GM21528 (cell line): ENCODE measurements around the gene MOSPD2.

ENCODE experiments used
- ATAC-seq: cut with Tn5 transposase; IDR thresholded peaks from one replicate; pipeline ENCODE4 v1.9.1; 2021; ENCODE audit warnings: mild to moderate bottlenecking, moderate library complexity; ENCODE audit not compliant: unreplicated experiment, low FRiP score

The MOSPD2 gene

DNA sequence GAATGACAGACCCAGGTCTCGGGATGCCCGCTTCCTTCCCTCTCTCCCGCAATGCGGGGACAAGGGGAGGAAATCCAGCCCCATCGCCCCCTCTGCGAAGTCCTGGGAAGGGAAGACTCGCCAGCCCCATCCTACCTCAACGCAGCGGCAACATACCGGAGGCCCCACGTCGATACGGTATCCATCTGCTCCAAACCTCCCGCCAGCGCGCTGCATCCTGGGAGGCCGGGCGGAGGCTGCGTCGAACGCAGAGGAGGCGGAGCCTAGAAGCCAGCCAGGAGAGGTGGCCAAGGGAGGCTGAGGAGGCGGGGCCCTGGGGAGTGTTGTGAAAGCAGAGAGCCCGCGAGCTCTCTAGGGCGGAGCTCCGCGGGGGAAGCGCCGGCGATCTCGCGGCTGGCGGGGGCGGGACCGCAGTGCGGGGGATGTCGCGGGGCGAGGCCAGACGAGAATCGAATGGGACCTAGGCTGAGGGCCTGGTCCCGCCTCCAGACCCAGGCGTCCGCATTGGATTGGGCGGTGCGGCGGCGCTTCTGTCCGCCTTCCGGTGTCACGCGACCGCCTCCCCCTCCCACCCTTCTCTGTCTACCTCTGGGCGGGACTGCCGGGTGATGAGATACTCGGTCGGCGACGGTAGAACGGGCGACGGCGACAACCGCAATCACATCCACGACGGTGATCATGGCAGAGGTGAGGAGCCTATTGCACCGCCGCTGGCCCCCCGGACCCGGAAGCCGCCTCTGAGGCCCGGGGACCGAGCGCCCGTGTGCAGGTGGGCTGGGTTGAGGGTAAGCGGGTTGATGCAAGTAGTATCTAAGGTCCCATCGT is at the start of gene MOSPD2, which contains the start of gene FANCB:
Gene MOSPD2 (plus strand): TSS at position 571 of the 825 bp plus-strand sequence. CDS start 108 bp downstream, at position 679.
Gene FANCB (minus strand): TSS at position 219 of the 825 bp plus-strand sequence. CDS start 7,559 bp downstream, outside the sequence.
- ATAC-seq, result peak; percentile 98

- no peak for ATAC-seq
Observed at GRCh38 chrX:14825851-14826250, 47.4 kb upstream of the MOSPD2 start.

GRCh38 chrX:14826319-14826718 is 46.9 kb upstream of the MOSPD2 start:
- no peak for ATAC-seq

DNA sequence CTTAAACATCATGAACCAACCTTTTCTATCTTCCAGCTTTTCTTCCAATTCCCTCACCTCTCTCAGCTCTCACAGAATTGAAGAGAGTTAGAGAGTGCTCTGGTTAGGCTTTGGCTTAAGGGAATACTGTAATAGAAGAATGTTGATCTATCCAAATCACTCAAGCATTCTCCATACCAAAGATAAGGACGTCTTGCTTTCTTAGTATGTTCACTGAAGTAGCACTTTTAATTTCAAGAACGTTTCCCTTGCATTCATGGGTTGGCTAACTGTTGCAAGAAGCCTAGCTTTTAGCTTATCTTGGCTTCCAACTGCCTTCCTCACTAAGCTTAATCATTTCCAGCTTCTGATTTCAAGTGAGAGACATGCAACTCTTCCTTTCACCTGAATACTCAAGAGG is 43.6 kb upstream of the MOSPD2 start:
- no peak for ATAC-seq

GRCh38 chrX:14832151-14832550 is 41.1 kb upstream of the MOSPD2 start:
- no peak for ATAC-seq

DNA sequence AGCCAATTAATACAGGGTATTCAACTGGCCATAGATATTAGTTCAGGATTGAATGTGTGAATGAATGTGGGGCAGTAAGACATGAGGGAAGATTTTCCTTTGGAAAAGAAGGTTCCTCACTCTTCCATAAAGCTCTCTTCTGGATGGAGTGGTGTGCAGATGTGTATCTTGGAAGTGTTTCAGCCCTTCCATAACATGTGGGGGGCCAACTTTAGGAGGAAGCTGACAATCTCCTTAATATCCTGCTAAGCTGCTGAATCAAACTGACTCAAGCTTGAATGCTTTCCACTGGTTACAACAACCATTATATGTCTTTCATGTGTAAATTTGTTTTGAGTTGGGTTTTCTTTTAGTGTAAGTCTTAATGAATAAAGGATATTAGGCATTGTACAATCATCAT is 40.6 kb upstream of the MOSPD2 start:
- ATAC-seq, result no peak

DNA sequence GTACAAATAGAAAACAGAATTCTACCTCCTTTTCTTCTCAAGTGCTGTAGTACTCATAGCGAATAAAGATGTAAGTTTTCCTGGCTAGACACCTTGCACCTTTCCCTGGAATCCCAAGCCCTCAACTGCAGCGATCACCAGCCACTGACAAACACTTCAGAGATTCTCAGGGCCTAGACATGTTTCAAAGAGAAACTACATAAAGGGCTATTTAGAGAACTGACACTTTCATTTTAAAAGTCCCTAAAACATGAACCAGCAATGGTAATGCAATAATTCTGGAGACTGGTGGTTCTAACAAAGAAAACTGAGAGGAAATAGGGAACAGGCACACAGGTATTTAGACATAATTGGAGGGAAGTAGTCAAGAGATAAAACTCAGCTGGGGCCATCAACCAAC is 36.1 kb upstream of the MOSPD2 start:
- ATAC-seq, result no peak

- ATAC-seq, result no peak
Observed at GRCh38 chrX:14843666-14844065, 29.6 kb upstream of the MOSPD2 start.

GRCh38 chrX:14851526-14851925 is 21.7 kb upstream of the MOSPD2 start:
- ATAC-seq, result no peak

DNA sequence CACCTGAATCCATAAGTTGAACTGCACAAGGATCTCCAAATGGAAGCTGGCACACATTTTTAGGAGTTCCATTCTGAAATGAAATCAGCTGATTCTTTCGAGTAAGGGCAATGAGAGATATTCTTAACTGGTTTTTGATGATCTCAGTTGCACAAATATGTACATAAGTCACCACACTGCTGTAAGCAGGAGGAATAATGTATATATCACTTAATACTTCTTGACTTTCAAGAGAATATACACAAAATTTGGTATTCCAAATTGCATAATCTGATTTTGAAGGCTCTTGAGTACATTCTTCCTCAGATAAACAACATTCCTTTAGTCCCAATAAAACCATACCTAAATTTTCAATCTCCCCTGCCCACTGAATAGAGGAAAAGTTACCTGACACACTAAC is 8.6 kb upstream of the MOSPD2 start:
- ATAC-seq, result no peak

GRCh38 chrX:14865201-14865600 is 8.0 kb upstream of the MOSPD2 start:
- ATAC-seq, result no peak

DNA sequence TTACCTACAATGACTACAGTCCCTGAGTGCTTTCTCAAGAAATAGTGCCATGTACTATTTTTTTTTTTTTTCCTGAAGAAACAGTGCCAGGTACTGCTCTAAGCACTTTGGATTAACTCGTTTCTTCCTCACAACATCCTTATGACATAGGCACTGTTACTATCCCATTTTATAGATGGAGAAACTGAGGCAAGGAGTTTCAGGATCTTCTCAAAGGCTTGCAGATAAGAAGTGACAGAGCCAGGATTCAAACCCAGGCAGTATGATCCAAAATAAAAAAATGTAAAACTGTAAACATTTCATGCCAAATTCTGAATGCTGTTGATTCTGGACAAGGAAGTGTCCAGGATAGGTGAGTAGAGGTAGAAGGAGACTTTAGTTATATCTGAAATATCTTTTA is 1.5 kb upstream of the MOSPD2 start:
- no peak for ATAC-seq

GRCh38 chrX:14872355-14872754 is 866 bp upstream of the MOSPD2 start:
- no peak for ATAC-seq

DNA sequence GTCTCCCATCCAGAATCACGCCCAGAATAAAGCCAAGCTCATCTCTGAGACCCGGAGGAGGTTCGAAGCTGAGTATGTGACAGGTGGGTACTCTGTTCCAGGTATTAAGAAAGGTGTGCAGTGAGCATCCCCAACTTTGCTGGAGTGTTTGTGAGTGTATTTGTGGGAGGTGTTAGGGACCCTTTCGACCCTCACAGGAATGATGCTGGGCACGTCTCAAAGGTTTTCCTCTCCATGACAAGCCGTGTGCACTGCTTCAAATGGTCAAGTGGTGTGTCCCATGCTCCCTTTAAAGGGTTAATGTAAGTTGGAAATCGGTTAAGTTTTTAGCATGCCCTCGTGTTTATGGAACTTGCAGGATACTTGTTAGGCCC is 442 bp downstream of the MOSPD2 start:
- ATAC-seq, result no peak

- no peak for ATAC-seq
Observed at GRCh38 chrX:14875624-14876023, 2.4 kb downstream of the MOSPD2 start.

DNA sequence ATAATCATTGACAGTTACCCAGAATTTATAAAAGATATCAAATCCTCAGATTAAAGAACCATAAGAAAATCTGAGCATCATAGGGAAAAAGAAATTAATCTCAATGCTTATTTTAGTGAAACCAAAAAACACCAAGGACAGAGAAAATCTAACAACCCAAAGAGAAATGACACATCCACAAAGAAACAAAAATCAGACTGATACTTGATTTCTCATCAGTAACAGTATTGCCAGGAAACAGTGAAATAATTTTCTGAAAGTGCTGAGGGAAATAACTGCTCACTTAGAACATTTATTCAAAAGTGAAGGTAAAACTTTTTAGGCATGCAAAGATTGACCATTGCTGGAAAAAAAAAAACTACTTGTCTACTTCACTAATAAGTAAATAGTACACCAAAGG is 10.6 kb downstream of the MOSPD2 start:
- no peak for ATAC-seq

- ATAC-seq, result no peak
Observed at GRCh38 chrX:14884714-14885113, 11.5 kb downstream of the MOSPD2 start.

DNA sequence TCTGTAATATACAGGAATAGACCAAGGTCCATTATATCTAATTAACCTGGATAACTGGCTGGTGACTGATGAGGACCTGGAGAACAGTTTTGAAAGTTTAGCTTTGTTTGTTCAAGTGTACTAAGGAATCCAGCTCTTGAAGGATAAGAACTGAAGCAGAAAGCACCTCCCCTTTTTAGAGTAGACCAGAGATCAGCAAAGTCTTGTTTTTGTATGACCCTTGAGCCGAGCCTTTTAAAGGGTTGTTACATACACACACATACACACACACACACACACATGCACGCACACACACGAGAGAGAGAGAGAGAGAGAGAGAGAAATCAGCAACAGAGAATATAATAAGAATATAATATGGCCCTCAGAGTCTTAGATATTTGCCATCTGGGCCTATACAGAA is 13.0 kb downstream of the MOSPD2 start:
- no peak for ATAC-seq

GRCh38 chrX:14896273-14896672 is 23.1 kb downstream of the MOSPD2 start:
- ATAC-seq, result no peak

DNA sequence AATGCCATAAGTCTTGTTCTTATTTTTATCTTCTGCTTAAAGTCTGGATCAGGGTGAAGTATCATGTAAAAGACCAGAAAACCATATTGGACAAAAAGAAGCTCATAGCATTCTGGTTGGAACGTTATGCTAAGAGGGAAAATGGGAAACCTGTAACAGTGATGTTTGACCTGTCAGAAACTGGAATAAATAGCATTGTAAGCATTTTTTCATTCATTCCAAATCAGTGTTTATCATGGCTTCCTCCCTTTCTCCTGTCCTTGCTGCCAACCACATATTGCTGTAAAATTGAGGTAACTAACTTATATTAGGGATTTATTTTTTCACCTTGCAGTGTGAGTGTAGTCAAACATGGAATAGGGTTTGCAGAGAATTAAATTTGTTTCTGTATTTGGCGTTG is 23.8 kb downstream of the MOSPD2 start:
- ATAC-seq, result no peak

DNA sequence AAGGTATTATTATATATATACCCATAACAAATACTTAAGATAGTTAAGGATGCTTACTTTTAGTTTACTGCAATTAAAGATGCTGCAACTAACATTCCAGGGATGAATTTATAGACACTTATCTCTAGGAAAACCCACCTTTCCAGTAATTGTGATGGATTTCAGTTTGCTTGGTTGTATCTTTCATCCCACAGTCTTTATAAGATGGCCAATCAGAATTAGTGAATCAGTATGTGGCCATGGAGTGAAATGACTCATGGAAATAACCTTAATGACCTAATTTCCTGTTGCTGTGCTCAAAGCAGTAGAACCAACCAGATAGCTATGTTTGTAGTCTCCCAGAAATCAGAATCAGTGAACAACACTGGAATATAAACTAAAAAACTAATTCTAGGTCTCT is 26.4 kb downstream of the MOSPD2 start:
- ATAC-seq, result no peak

- ATAC-seq, result no peak
Observed at GRCh38 chrX:14902537-14902936, 29.3 kb downstream of the MOSPD2 start.
